NCI-H345 treated with DMSO at 0.1 percent for 48 hours (cell line): ENCODE data around the gene LLCFC1.
"Not testable (repeated sequence)": the region's sequence is repeated elsewhere in the genome, so short reads cannot be mapped to it uniquely, and the experiment has no call there.

ENCODE experiments used
- DNase-seq: peaks from one replicate; lab custom pipeline; 2025; ENCODE audit not compliant: unreplicated experiment; lab: John Stamatoyannopoulos, UW

LLCFC1 gene

DNA sequence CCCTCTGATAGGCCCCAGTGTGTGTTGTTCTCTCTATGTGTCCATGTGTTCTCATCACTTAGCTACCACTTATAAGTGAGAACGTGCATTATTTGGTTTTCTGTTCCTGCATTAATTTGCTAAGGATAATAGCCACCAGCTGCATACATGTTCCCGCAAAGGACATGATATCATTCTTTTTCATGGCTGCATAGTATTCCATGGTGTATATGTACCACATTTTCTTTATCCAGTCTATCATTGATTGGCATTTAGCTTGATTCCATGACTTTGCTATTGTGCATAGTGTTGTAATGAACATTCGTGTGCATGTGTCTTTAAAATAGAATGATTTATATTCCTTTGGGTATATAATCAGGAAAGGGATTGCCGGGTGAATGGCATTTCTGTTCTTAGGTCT, 39.1 kb downstream of the LLCFC1 start:
- not testable (repeated sequence) for DNase-seq

DNA sequence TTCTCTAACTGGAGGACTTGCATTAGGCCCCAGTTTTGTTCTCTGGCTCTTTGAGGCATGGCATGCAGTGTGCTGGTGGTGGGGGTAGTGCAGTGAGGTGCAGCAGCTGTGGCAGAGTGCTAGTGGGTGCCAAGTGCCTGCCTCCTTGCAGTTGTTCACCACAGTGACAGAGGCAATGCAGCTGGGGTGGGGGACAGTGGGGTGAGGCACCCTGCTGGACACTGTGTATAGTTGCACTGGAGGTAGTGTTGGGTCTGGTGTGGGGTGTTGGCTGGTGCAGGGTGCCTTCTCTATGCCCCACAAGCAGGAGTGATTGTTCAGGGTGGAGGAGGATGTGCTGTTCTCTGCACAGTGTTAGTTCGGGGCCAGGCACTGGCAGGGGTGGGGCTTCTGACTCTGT, 44.5 kb downstream of the LLCFC1 start:
- no peak for DNase-seq

DNA sequence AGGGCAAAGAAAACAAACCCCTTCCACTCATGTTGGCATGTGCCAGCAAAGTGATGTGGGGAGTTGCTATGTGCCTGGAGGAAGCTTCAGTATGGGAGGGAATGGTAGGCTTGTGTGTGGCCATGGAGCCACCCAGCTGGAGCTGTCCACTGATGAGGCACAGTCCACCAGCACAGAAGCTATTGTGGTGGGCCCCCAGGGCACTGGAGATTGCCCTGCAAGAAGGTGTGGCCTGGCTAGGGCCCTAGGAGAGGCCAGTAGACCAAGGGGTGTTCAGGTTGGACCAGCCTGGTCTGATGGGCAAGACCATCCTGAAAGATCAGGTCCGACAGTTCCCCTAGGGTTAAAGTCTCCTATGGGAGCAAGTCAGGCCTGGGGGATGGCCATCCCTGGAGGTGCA, 45.0 kb downstream of the LLCFC1 start:
- no peak for DNase-seq
